BLaER1 treated with 17β-estradiol and CSF1 and Interleukin-3, amounts not matched to agents 10 nM and 100 nM (cell line): ENCODE results near the gene SSX3.
"Not testable (repeated sequence)": the region's sequence is repeated elsewhere in the genome, so short reads cannot be mapped to it uniquely, and the experiment has no call there.

Experiments used
- H3K27ac ChIP-seq, 11 experiments: shearing (Covaris generic); formaldehyde crosslinking; 2 replicates each; pipeline ENCODE4 v1.8.1; 2022
- H3K27me3 ChIP-seq, 11 experiments: shearing (Covaris generic); formaldehyde crosslinking; 2 replicates each; pipeline ENCODE4 v1.8.1; 2022
- H3K36me3 ChIP-seq, 11 experiments: shearing (Covaris generic); formaldehyde crosslinking; 2 replicates each; pipeline ENCODE4 v1.8.1; 2022
- H3K4me1 ChIP-seq, 10 experiments: shearing (Covaris generic); formaldehyde crosslinking; 2 replicates each; pipeline ENCODE4 v1.8.1; 2022
- H3K4me2 ChIP-seq, 11 experiments: shearing (Covaris generic); formaldehyde crosslinking; 2 replicates each; pipeline ENCODE4 v1.8.1; 2022
- H3K4me3 ChIP-seq, 10 experiments: shearing (Covaris generic); formaldehyde crosslinking; 2 replicates each; pipeline ENCODE4 v1.8.1; 2022
- H3K9ac ChIP-seq, 11 experiments: shearing (Covaris generic); formaldehyde crosslinking; 2 replicates each; pipeline ENCODE4 v1.8.1; 2022
- H3K9me3 ChIP-seq, 11 experiments: shearing (Covaris generic); formaldehyde crosslinking; replicated peaks in 1 of 11; 2 replicates each; pipeline ENCODE4 v1.8.1; 2022
- H4K20me1 ChIP-seq, 11 experiments: shearing (Covaris generic); formaldehyde crosslinking; 2 replicates each; pipeline ENCODE4 v1.8.1; 2022
- Cebpa-rat ChIP-seq, 11 experiments: shearing (Covaris generic); IDR thresholded peaks; 2 replicates each; pipeline ENCODE4 v1.8.1; 2022

The SSX3 gene, protein sequence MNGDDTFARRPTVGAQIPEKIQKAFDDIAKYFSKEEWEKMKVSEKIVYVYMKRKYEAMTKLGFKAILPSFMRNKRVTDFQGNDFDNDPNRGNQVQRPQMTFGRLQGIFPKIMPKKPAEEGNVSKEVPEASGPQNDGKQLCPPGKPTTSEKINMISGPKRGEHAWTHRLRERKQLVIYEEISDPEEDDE

GRCh38 chrX:48356315-48357094 lies at the start of gene SSX3:
TSS of gene SSX3 (minus strand) at chrX:48356703. CDS start at chrX:48355249, 1,454 bp downstream.
- H3K4me2 ChIP-seq, H3K4me3 ChIP-seq, H3K36me3 ChIP-seq, H3K27ac ChIP-seq, H3K4me1 ChIP-seq, H3K9me3 ChIP-seq, H3K9ac ChIP-seq, H4K20me1 ChIP-seq: not testable (repeated sequence)
- peaks cover 16 to 67% (median 52%) of the 10 kb centered on the region in 11 experiments; a peak in 21 of 22 replicates for H3K27me3 ChIP-seq

DNA sequence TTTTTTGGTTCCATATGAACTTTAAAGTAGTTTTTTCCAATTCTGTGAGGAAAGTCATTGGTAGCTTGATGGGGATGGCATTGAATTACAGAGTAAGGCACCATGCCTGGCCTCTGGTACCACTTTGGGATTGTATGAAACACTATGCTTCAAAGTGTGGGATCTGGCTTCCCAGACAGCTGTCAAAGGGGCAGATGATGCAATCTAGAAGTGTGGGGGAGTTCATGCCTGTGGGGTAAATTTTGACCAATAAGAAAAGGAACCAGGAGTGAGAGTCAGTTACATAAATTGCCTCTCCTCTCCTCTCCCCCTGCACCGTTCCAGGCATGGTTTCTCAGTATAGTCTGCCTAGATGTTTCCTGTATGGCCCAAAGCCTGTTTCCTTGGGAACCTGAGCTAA lies 41.3 kb upstream of the SSX3 start:
- H3K9ac ChIP-seq, H3K27ac ChIP-seq, H3K4me2 ChIP-seq, H3K36me3 ChIP-seq, H3K4me1 ChIP-seq, H4K20me1 ChIP-seq, H3K4me3 ChIP-seq, H3K9me3 ChIP-seq: not testable (repeated sequence)
- H3K27me3 ChIP-seq, result peaks cover 0 to 14% (median 11%) of the 10 kb centered on the region in 11 experiments; a peak in 15 of 22 replicates

GRCh38 chrX:48396931-48397330 lies 40.4 kb upstream of the SSX3 start:
- H3K4me1 ChIP-seq, H3K4me3 ChIP-seq, H3K9ac ChIP-seq, H3K4me2 ChIP-seq, H4K20me1 ChIP-seq, H3K36me3 ChIP-seq, H3K27ac ChIP-seq, H3K9me3 ChIP-seq: not testable (repeated sequence)
- H3K27me3 ChIP-seq, result peaks cover 0 to 14% (median 11%) of the 10 kb centered on the region in 11 experiments; a peak in 15 of 22 replicates

DNA sequence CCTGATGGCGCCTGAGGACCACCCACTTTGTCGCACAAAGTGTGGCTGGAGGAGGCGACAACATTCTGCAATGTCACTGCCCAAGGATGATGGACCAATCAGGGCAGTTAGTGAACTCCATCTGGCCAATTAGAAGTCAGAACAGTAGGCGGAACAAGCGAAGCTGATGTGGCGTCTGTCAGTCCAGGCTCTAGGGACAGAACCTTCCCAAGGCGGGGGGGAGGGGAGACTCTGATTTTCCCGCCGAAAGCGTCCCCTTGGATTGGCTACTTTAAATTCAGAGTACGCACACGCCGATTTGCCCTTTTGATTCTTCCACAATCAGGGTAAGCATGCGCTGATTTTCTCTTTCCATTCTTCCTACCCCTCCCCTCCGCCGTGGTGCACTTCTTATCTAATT lies 26.7 kb upstream of the SSX3 start, which contains the start of gene SSX4:
TSS of gene SSX4 (plus strand) at position 301 of the 400 bp plus-strand sequence. CDS start 515 bp downstream, outside the sequence.
- not testable (repeated sequence) for H3K9me3 ChIP-seq, H3K4me1 ChIP-seq, H4K20me1 ChIP-seq, H3K27me3 ChIP-seq, H3K36me3 ChIP-seq, H3K4me3 ChIP-seq, H3K9ac ChIP-seq, H3K27ac ChIP-seq, H3K4me2 ChIP-seq

- not testable (repeated sequence) for H3K4me2 ChIP-seq, H3K36me3 ChIP-seq, H3K9ac ChIP-seq, H3K4me1 ChIP-seq, H4K20me1 ChIP-seq, H3K4me3 ChIP-seq, H3K27ac ChIP-seq, H3K9me3 ChIP-seq
- peaks cover 8 to 15% (median 13%) of the 10 kb centered on the region in 11 experiments; a peak in 20 of 22 replicates for H3K27me3 ChIP-seq
Observed at GRCh38 chrX:48370408-48370807, 13.9 kb upstream of the SSX3 start.

DNA sequence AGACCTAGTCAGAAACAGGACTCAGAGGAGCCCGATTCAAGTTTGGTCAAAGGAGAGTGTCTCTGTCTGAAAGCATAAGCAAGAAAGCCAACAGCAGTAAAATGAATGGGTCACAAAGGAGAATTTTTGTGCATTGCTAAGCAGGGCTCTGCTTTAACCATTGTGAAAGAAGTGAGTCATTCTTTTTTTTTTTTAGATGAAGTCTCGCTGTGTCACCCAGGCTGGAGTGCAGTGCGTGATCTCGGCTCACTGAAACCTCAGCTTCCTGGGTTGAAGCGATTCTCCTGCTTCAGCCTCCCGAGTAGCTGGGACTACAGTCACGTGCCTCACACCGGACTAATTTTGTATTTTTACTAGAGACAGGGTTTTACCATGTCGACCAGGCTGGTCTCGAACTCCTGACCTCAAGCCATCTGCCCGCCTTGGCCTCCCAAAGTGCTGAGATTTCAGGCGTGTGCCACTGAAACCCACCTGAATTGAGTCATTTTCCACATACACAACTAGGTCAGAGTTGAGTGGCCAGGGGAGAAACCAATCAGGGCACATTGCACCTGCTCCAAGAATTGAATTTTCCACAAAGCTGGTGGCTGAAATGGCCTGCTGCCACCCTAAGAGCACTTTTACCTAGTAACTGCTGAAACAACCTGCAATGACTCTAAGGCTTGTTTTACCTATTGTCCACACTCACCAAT lies 11.4 kb upstream of the SSX3 start:
- not testable (repeated sequence) for H3K9ac ChIP-seq, H3K9me3 ChIP-seq, H3K4me2 ChIP-seq, H4K20me1 ChIP-seq, H3K4me3 ChIP-seq, H3K27ac ChIP-seq, H3K4me1 ChIP-seq, H3K36me3 ChIP-seq
- H3K27me3 ChIP-seq, result peaks cover 8 to 23% (median 15%) of the 10 kb centered on the region in 11 experiments; a peak in 20 of 22 replicates

- H3K27me3 ChIP-seq, result peaks cover 5 to 51% (median 29%) of the 10 kb centered on the region in 11 experiments
- H3K4me2 ChIP-seq, H3K4me3 ChIP-seq, H3K36me3 ChIP-seq, H4K20me1 ChIP-seq, H3K9ac ChIP-seq, H3K9me3 ChIP-seq, H3K4me1 ChIP-seq, H3K27ac ChIP-seq: not testable (repeated sequence)
Observed at GRCh38 chrX:48359281-48359680, 2.8 kb upstream of the SSX3 start.

DNA sequence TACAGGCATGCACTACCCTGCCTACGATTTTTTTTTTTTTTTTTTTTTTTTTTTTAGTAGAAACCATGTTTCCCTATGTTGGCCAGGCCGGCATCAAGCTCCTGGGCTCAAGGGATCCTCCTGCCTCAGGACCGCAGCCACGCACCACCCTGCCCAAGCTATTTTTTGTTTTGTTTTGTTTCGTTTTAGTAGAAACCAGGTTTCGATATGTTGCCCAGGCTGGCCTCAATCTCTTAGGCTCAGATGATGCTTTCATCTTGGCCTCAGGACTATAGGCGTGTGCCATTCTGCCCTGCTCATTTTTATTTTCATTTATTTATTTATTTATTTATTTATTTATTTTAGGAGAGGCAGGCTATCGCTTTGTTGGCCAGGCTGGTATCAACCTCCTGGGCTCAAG lies 1.2 kb upstream of the SSX3 start:
- Histone ChIP-seq H3K27me3 (peaks cover 11 to 62% (median 42%) of the 10 kb centered on the region in 11 experiments; a peak in 21 of 22 replicates), H3K4me1 (peaks cover 0 to 3% (median 0%) of the 10 kb centered on the region in 10 experiments; a peak in 1 of 20 replicates), H3K27ac (no peak overlapping the region), H3K36me3 (no peaks in the 10 kb centered on the region), H3K9me3 (0 out of 22 replicates have a peak, but pooled peaks cover 0 to 4% (median 0%) of the 10 kb centered on the region in 11 experiments), H4K20me1 (no peaks in the 10 kb centered on the region), H3K4me2 (no peak overlapping the region), H3K4me3 (no peak overlapping the region), H3K9ac (no peak overlapping the region)
- no peak for TF ChIP-seq Cebpa-rat (IDR thresholded peaks at IDR 0.05)

GRCh38 chrX:48346059-48346458 lies 10.4 kb downstream of the SSX3 start:
- not testable (repeated sequence) for H3K9me3 ChIP-seq, H3K4me2 ChIP-seq

DNA sequence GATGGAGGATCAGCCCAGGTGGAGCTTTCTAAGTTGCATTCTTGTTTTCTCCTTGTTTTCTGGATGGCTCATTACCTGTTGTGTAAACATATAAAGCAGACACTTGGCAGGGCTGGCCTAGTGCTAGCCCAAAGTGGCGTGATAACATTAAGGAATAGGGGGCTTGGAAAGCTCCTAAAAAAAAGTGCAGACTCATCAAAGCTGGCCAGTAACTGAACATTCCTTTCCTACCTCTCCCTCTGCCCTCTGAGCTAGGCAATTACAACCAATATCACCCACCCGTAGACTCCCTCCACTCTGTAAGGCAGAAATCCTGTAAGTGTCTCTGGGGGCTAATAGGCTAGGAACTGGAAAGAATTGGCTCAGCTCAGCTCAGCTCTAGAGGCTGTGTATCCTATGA lies 42.5 kb downstream of the SSX3 start:
- H3K4me2 ChIP-seq, H3K36me3 ChIP-seq, H3K27ac ChIP-seq: not testable (repeated sequence)

More at GRCh38 chrX:48346059-48346458, 10.4 kb downstream of the SSX3 start:
- not testable (repeated sequence) for H4K20me1 ChIP-seq, H3K9ac ChIP-seq, H3K4me3 ChIP-seq, H3K4me1 ChIP-seq, H3K27ac ChIP-seq, H3K36me3 ChIP-seq
- peaks cover 39 to 90% (median 83%) of the 10 kb centered on the region in 11 experiments for H3K27me3 ChIP-seq

More for the DNA sequence above, 42.5 kb downstream of the SSX3 start:
- not testable (repeated sequence) for H3K9ac ChIP-seq, H3K4me3 ChIP-seq, H4K20me1 ChIP-seq, H3K9me3 ChIP-seq, H3K4me1 ChIP-seq
- H3K27me3 ChIP-seq, result peaks cover 52 to 92% (median 84%) of the 10 kb centered on the region in 11 experiments; a peak in 21 of 22 replicates
